HCT116 (cell line): ENCODE data around the gene TMEM150C. TPM values are rescaled to one million over a fixed set of nuclear protein-coding genes. Genes with fewer than 3 reads are reported as not detected.
"Not testable (repeated sequence)": the region's sequence is repeated elsewhere in the genome, so short reads cannot be mapped to it uniquely, and the experiment has no call there.

Source experiments
- ATAC-seq: fragments of 200-7000 bp; cut with Tn5 transposase; 2 replicates; pipeline ENCODE4 v1.9.1; 2020; ENCODE audit warnings: mild to moderate bottlenecking, moderate library complexity
- BruUV-seq: library from RNA; stranded (reverse); fragments of 400-500 nt; replicated peaks from 2 replicates; lab custom pipeline; 2021; lab: Mats Ljungman, UMichigan
- CTCF ChIA-PET: fragments of 300-600 bp; sonication (Branson Sonifier 250); formaldehyde crosslinking; loops from one replicate; lab custom pipeline; 2021; ENCODE audit warnings: antibody characterized with exemption; lab: Charles Lee
- POLR2A ChIA-PET: fragments of 300-600, 350-600 bp; sonication (Branson Sonifier 250); formaldehyde crosslinking; loops from one replicate; lab custom pipeline; 2021; ENCODE audit warnings: antibody characterized with exemption; lab: Charles Lee
- RAD21 ChIA-PET, 2 experiments: fragments of 300-600 bp; sonication (Branson Sonifier 250); formaldehyde crosslinking; loops; one replicate each; lab custom pipeline; 2023; ENCODE audit warnings: low total read pairs in 2 of 2; ENCODE audit not compliant: uncharacterized antibody in 2 of 2, unreplicated experiment in 2 of 2, low non-redundant PET in 1 of 2; lab: Charles Lee
- DNase-seq: peaks from one replicate; pipeline ENCODE4 v3.0.0-alpha.2; 2010; ENCODE audit warnings: low read depth, low spot score
- H2AFZ ChIP-seq: fragments of 200-600 bp; shearing (Covaris generic), sonication (generic); 2 replicates; pipeline ENCODE4 v1.6.1; 2017; ENCODE audit warnings: low read depth, mixed run types, mixed read lengths, antibody characterized with exemption, low read length; ENCODE audit not compliant: poor library complexity, severe bottlenecking
- H3K27ac ChIP-seq: 2 replicates; pipeline ENCODE4 v1.5.1; 2012; ENCODE audit warnings: low read depth, low read length
- H3K27me3 ChIP-seq: fragments of 200-600 bp; sonication (generic); 2 replicates; pipeline ENCODE4 v1.6.1; 2016; ENCODE audit warnings: mixed run types, low read length, mixed read lengths; ENCODE audit not compliant: insufficient read depth
- H3K36me3 ChIP-seq, 2 experiments: fragments of 200-500 bp in 1 of 2; fragments of 200-600 bp in 1 of 2; sonication (Bioruptor generic) in 1 of 2; sonication (generic) in 1 of 2; 2 replicates each; pipeline versions ENCODE4 v1.5.1 to v1.6.1; 2014 to 2016; ENCODE audit warnings: low read length in 2 of 2, inconsistent platforms in 1 of 2, mixed read lengths in 1 of 2, mixed run types in 1 of 2; ENCODE audit not compliant: insufficient read depth in 2 of 2, control insufficient read depth in 1 of 2
- H3K4me1 ChIP-seq, 2 experiments: fragments of 200-600 bp in 1 of 2; sonication (generic) in 1 of 2; 2 replicates each; pipeline versions ENCODE4 v1.5.1 to v1.6.1; 2012 to 2017; ENCODE audit warnings: low read length in 2 of 2, inconsistent platforms in 1 of 2, mild to moderate bottlenecking in 1 of 2, mixed read lengths in 1 of 2, mixed run types in 1 of 2, moderate library complexity in 1 of 2; ENCODE audit not compliant: insufficient read depth in 2 of 2, control insufficient read depth in 1 of 2
- H3K4me2 ChIP-seq: fragments of 200-600 bp; sonication (generic); 2 replicates; pipeline ENCODE4 v1.6.1; 2017; ENCODE audit warnings: mixed run types, low read length, mixed read lengths
- H3K4me3 ChIP-seq, 2 experiments: fragments of 200-600 bp in 1 of 2; sonication (generic) in 1 of 2; replicated peaks in 1 of 2; 2 replicates each; pipeline ENCODE4 v1.5.1; 2011 to 2016; ENCODE audit warnings: low read length in 2 of 2, control low read depth in 1 of 2, low read depth in 1 of 2, mild to moderate bottlenecking in 1 of 2, mixed read lengths in 1 of 2, mixed run types in 1 of 2
- H3K79me2 ChIP-seq: fragments of 200-600 bp; sonication (generic); 2 replicates; pipeline ENCODE4 v1.6.1; 2017; ENCODE audit warnings: mild to moderate bottlenecking, mixed run types, low read length, moderate library complexity, mixed read lengths; ENCODE audit not compliant: insufficient read depth
- H3K9ac ChIP-seq: fragments of 200-600 bp; sonication (generic); 2 replicates; pipeline ENCODE4 v1.6.1; 2016; ENCODE audit warnings: low read length, mixed read lengths
- H3K9me2 ChIP-seq: fragments of 200-600 bp; sonication (generic), shearing (Covaris generic); 2 replicates; pipeline ENCODE4 v1.6.1; 2017; ENCODE audit warnings: mixed run types, mild to moderate bottlenecking, moderate library complexity; ENCODE audit not compliant: insufficient read depth
- H3K9me3 ChIP-seq, 2 experiments: fragments of 200-500 bp in 1 of 2; fragments of 200-600 bp in 1 of 2; sonication (Bioruptor generic) in 1 of 2; sonication (generic) in 1 of 2; 2 replicates each; pipeline ENCODE4 v1.6.1; 2014 to 2017; ENCODE audit warnings: low read length in 2 of 2, mixed read lengths in 2 of 2, inconsistent platforms in 1 of 2, low read depth in 1 of 2, mild to moderate bottlenecking in 1 of 2, mixed run types in 1 of 2, moderate library complexity in 1 of 2; ENCODE audit not compliant: control insufficient read depth in 1 of 2, insufficient read depth in 1 of 2
- H4K20me1 ChIP-seq: fragments of 200-600 bp; sonication (generic), shearing (Covaris generic); 2 replicates; pipeline ENCODE4 v1.6.1; 2017; ENCODE audit warnings: mixed run types, mild to moderate bottlenecking, moderate library complexity; ENCODE audit not compliant: insufficient read depth
- ATF3 ChIP-seq: IDR thresholded peaks from 2 replicates; pipeline ENCODE4 v1.6.1; 2012
- CTCF ChIP-seq, 3 experiments: fragments of 200-600 bp in 1 of 3; sonication (generic) in 1 of 3; IDR thresholded peaks in 2 of 3; conservative IDR thresholded peaks in 1 of 3; 2 replicates each; pipeline ENCODE4 v1.5.1; 2012 to 2017; ENCODE audit warnings: low read depth in 2 of 3, low read length in 2 of 3, antibody characterized with exemption in 1 of 3, borderline replicate concordance in 1 of 3, control low read depth in 1 of 3, mild to moderate bottlenecking in 1 of 3, mixed read lengths in 1 of 3, mixed run types in 1 of 3, moderate library complexity in 1 of 3; ENCODE audit not compliant: insufficient read depth in 1 of 3
- EGR1 ChIP-seq: IDR thresholded peaks from 2 replicates; pipeline ENCODE4 v1.6.1; 2012; ENCODE audit warnings: low read depth
- ELF1 ChIP-seq: IDR thresholded peaks from 2 replicates; pipeline ENCODE4 v1.6.1; 2012; ENCODE audit warnings: low read depth, borderline replicate concordance
- EZH2 ChIP-seq: fragments of 200-600 bp; sonication (generic); IDR thresholded peaks from 2 replicates; pipeline ENCODE4 v1.6.1; 2017; ENCODE audit warnings: antibody characterized with exemption, mixed run types
- EZH2phosphoT487 ChIP-seq: fragments of 200-600 bp; IDR thresholded peaks from 2 replicates; pipeline ENCODE4 v1.6.1; 2018; ENCODE audit warnings: antibody characterized with exemption, borderline replicate concordance
- FOSL1 ChIP-seq: IDR thresholded peaks from 2 replicates; pipeline ENCODE4 v1.6.1; 2012; ENCODE audit warnings: low read depth
- MAX ChIP-seq: IDR thresholded peaks from 2 replicates; pipeline ENCODE4 v1.6.1; 2012
- POLR2AphosphoS5 ChIP-seq: IDR thresholded peaks from 2 replicates; pipeline ENCODE4 v1.6.1; 2011; ENCODE audit warnings: mild to moderate bottlenecking, low read depth, low read length, moderate library complexity
- RAD21 ChIP-seq: IDR thresholded peaks from 2 replicates; pipeline ENCODE4 v1.6.1; 2012; ENCODE audit warnings: low read depth, mild to moderate bottlenecking
- REST ChIP-seq: IDR thresholded peaks from 2 replicates; pipeline ENCODE4 v1.6.1; 2012; ENCODE audit warnings: low read depth
- SIN3A ChIP-seq: IDR thresholded peaks from 2 replicates; pipeline ENCODE4 v1.6.1; 2012; ENCODE audit warnings: low read depth
- SP1 ChIP-seq: IDR thresholded peaks from 2 replicates; pipeline ENCODE4 v1.6.1; 2012; ENCODE audit warnings: low read depth
- YY1 ChIP-seq: IDR thresholded peaks from 2 replicates; pipeline ENCODE4 v1.6.1; 2011; ENCODE audit warnings: low read length, low read depth, moderate library complexity, mild to moderate bottlenecking; ENCODE audit not compliant: insufficient replicate concordance; ENCODE audit errors: extremely low read depth
- ZFX ChIP-seq: fragments of 450-650 bp; IDR thresholded peaks from 2 replicates; pipeline ENCODE4 v1.6.1; 2017
- intact Hi-C: fragments of 100-400 bp; cut with micrococcal nuclease; formaldehyde crosslinking; loops from 2 replicates; pipeline ENCODE4 v1.10.0; 2022
- total RNA-seq: library from RNA; stranded (reverse); gene quantifications from one replicate; pipeline ENCODE4 v1.2.1, GENCODE V29; 2021; ENCODE audit not compliant: unreplicated experiment

TMEM150C gene
- total RNA-seq, 1 experiment from 2014 or later: 1.2 TPM

GRCh38 chr4:82551734-82552133 is 10.1 kb downstream of the TMEM150C start (continued):
- TF ChIP-seq REST (no peak), FOSL1 (no peak), ZFX (no peak), SP1 (no peak), EZH2 (no peak)

- H3K4me3 ChIP-seq, BruUV-seq, H3K36me3 ChIP-seq, H3K27me3 ChIP-seq, CTCF ChIA-PET, H3K4me2 ChIP-seq, H3K4me1 ChIP-seq, H3K9me3 ChIP-seq, H2AFZ ChIP-seq, ATAC-seq, H3K27ac ChIP-seq, RAD21 ChIA-PET, POLR2A ChIA-PET, H4K20me1 ChIP-seq, DNase-seq, H3K9me2 ChIP-seq, intact Hi-C loops, H3K9ac ChIP-seq, H3K79me2 ChIP-seq: not testable (repeated sequence)
Observed at GRCh38 chr4:82547850-82548249, 13.9 kb downstream of the TMEM150C start.

GRCh38 chr4:82543131-82543530 is 18.7 kb downstream of the TMEM150C start:
- no peak overlapping the region for H3K4me2 ChIP-seq
- ATAC-seq (no peak), DNase-seq (no peak)
- no peaks in the 10 kb centered on the region for H3K79me2 ChIP-seq
- no peak overlapping the region for H3K27ac ChIP-seq
- H3K9me2 ChIP-seq: no peaks in the 10 kb centered on the region
- no peaks in the 10 kb centered on the region for H4K20me1 ChIP-seq
- H3K4me3 ChIP-seq: no peak overlapping the region
- H2AFZ ChIP-seq: no peak overlapping the region
- BruUV-seq: no TSS peak
- no peaks in the 10 kb centered on the region for H3K4me1 ChIP-seq
- ChIA-PET POLR2A (no interaction called here), CTCF (no interaction called here), RAD21 (no interaction called here)
- no peaks in the 10 kb centered on the region for H3K9me3 ChIP-seq
- H3K27me3 ChIP-seq: no peaks in the 10 kb centered on the region
- H3K9ac ChIP-seq: no peak overlapping the region
- intact Hi-C loops: no loop called here
- H3K36me3 ChIP-seq: no peaks in the 10 kb centered on the region
- TF ChIP-seq EZH2phosphoT487: no peak
- TF ChIP-seq CTCF (IDR thresholded peaks at IDR 0.05 in 2 of 3, conservative IDR thresholded peaks at IDR 0.05 in 1 of 3; ENCODE audit: borderline replicate concordance in 1 of 3, insufficient read depth in 1 of 3, low read depth in 2 of 3, low read length in 2 of 3): no peak
- no peak for TF ChIP-seq EZH2
- no peak for TF ChIP-seq ZFX
- TF ChIP-seq SIN3A: no peak
- no peak for TF ChIP-seq YY1
- TF ChIP-seq EGR1: no peak
- TF ChIP-seq ATF3: no peak
- TF ChIP-seq MAX: no peak
- TF ChIP-seq POLR2AphosphoS5: no peak
- no peak for TF ChIP-seq RAD21
- TF ChIP-seq ELF1: no peak
